ENCODE measurements around the gene KCNH5.

Gene KCNH5

GRCh38 chr14:62696929-62697328 lies 348.3 kb downstream of the KCNH5 start:
- H3K4me3 ChIP-seq (ENCODE audit: low read length) = no peak overlapping the region
- DNase-seq (ENCODE audit: low read depth, low spot score) = no peak

GRCh38 chr14:62696331-62696924 lies 348.8 kb downstream of the KCNH5 start:
- H3K4me3 ChIP-seq (ENCODE audit: low read length) = no peak overlapping the region
- no peak for DNase-seq (ENCODE audit: low read depth, low spot score)

- H3K4me3 ChIP-seq (ENCODE audit: low read length) = no peak overlapping the region
- DNase-seq (ENCODE audit: low read depth, low spot score) = no peak
Observed at GRCh38 chr14:62694075-62694474, 351.2 kb downstream of the KCNH5 start.

GRCh38 chr14:62692490-62693106 lies 352.7 kb downstream of the KCNH5 start:
- no peak for DNase-seq (ENCODE audit: low read depth, low spot score)
- no peak overlapping the region for H3K4me3 ChIP-seq (ENCODE audit: low read length)

- DNase-seq (ENCODE audit: low read depth, low spot score) = no peak
- no peak overlapping the region for H3K4me3 ChIP-seq (ENCODE audit: low read length)
Observed at GRCh38 chr14:62691647-62692489, 353.4 kb downstream of the KCNH5 start.

- no peak overlapping the region for H3K4me3 ChIP-seq (ENCODE audit: low read length)
- no peak for DNase-seq (ENCODE audit: low read depth, low spot score)
Observed at GRCh38 chr14:62689733-62690132, 355.5 kb downstream of the KCNH5 start.

- H3K4me3 ChIP-seq (ENCODE audit: low read length) = no peak overlapping the region
Observed at GRCh38 chr14:62687818-62688217, 357.4 kb downstream of the KCNH5 start.

GRCh38 chr14:62684376-62684775 lies 360.9 kb downstream of the KCNH5 start:
- no peak overlapping the region for H3K4me3 ChIP-seq (ENCODE audit: low read length)
- DNase-seq (ENCODE audit: low read depth, low spot score) = no peak

More at GRCh38 chr14:62687818-62688217, 357.4 kb downstream of the KCNH5 start:
- no peak for DNase-seq (ENCODE audit: low read depth, low spot score)

GRCh38 chr14:62682208-62682607 lies 363.1 kb downstream of the KCNH5 start:
- H3K4me3 ChIP-seq (ENCODE audit: low read length) = no peak overlapping the region
- DNase-seq (ENCODE audit: low read depth, low spot score) = no peak

GRCh38 chr14:62674563-62675237 lies 370.6 kb downstream of the KCNH5 start:
- no peak for DNase-seq (ENCODE audit: low read depth, low spot score)
- H3K4me3 ChIP-seq (ENCODE audit: low read length) = no peak overlapping the region

GRCh38 chr14:62673014-62673755 lies 372.1 kb downstream of the KCNH5 start:
- DNase-seq (ENCODE audit: low read depth, low spot score) = no peak
- no peak overlapping the region for H3K4me3 ChIP-seq (ENCODE audit: low read length)

GRCh38 chr14:62670526-62670925 lies 374.7 kb downstream of the KCNH5 start:
- H3K4me3 ChIP-seq (ENCODE audit: low read length) = no peak overlapping the region
- DNase-seq (ENCODE audit: low read depth, low spot score) = no peak

GRCh38 chr14:62667421-62667914 lies 377.8 kb downstream of the KCNH5 start:
- DNase-seq (ENCODE audit: low read depth, low spot score) = peak; percentile 1
- H3K4me3 ChIP-seq (ENCODE audit: low read length) = no peak overlapping the region

GRCh38 chr14:62665286-62665685 lies 380.0 kb downstream of the KCNH5 start:
- DNase-seq (ENCODE audit: low read depth, low spot score) = no peak
- H3K4me3 ChIP-seq (ENCODE audit: low read length) = no peak overlapping the region

- no peak overlapping the region for H3K4me3 ChIP-seq (ENCODE audit: low read length)
- DNase-seq (ENCODE audit: low read depth, low spot score) = no peak
Observed at GRCh38 chr14:62663456-62663821, 381.8 kb downstream of the KCNH5 start.

GRCh38 chr14:62662811-62663455 lies 382.3 kb downstream of the KCNH5 start:
- no peak for DNase-seq (ENCODE audit: low read depth, low spot score)
- no peak overlapping the region for H3K4me3 ChIP-seq (ENCODE audit: low read length)

- no peak overlapping the region for H3K4me3 ChIP-seq (ENCODE audit: low read length)
- DNase-seq (ENCODE audit: low read depth, low spot score) = no peak
Observed at GRCh38 chr14:62661818-62662217, 383.4 kb downstream of the KCNH5 start.

GRCh38 chr14:62658631-62659030 lies 386.6 kb downstream of the KCNH5 start:
- no peak for DNase-seq (ENCODE audit: low read depth, low spot score)
- no peak overlapping the region for H3K4me3 ChIP-seq (ENCODE audit: low read length)

GRCh38 chr14:62657376-62657775 lies 387.9 kb downstream of the KCNH5 start:
- DNase-seq (ENCODE audit: low read depth, low spot score) = no peak
- H3K4me3 ChIP-seq (ENCODE audit: low read length) = no peak overlapping the region

All from Jurkat, Clone E6-1 (cell line).